Suprapubic skin (tissue), 4 donors: ENCODE results near the gene SYT1. TPM values are rescaled to one million over a fixed set of nuclear protein-coding genes. Genes with fewer than 3 reads are reported as not detected.

Experiments
- DNase-seq, 2 donors: peaks; one replicate each; pipeline ENCODE4 v3.0.0-alpha.2; 2019; ENCODE audit warnings: low spot score in 2 of 2
- H3K27ac ChIP-seq: fragments of 200-600 bp; sonication (generic); one replicate; pipeline ENCODE4 v1.5.1; 2019
- H3K27me3 ChIP-seq: fragments of 200-600 bp; sonication (generic); one replicate; pipeline ENCODE4 v1.5.1; 2019
- H3K36me3 ChIP-seq: fragments of 200-600 bp; sonication (generic); one replicate; pipeline ENCODE4 v1.5.1; 2019
- H3K4me1 ChIP-seq: fragments of 200-600 bp; sonication (generic); one replicate; pipeline ENCODE4 v1.5.1; 2019
- H3K4me3 ChIP-seq: fragments of 200-600 bp; sonication (generic); one replicate; pipeline ENCODE4 v1.5.1; 2019; ENCODE audit warnings: mild to moderate bottlenecking
- H3K9me3 ChIP-seq: fragments of 200-600 bp; sonication (generic); one replicate; pipeline ENCODE4 v1.5.1; 2019
- EP300 ChIP-seq: sonication (generic); formaldehyde crosslinking; IDR thresholded peaks from one replicate; pipeline ENCODE4 v1.6.1; 2017; ENCODE audit warnings: antibody characterized with exemption
- POLR2A ChIP-seq, 2 donors: fragments of 450-650 bp; IDR thresholded peaks; one replicate each; pipeline ENCODE4 v1.6.1; 2017; ENCODE audit warnings: antibody characterized with exemption in 2 of 2, mild to moderate bottlenecking in 2 of 2, moderate library complexity in 2 of 2
- POLR2AphosphoS5 ChIP-seq, 3 donors: sonication (generic); formaldehyde crosslinking; IDR thresholded peaks; one replicate each; pipeline ENCODE4 v1.6.1; 2017; ENCODE audit warnings: antibody characterized with exemption in 3 of 3
- WGBS: methylation state at CpG from one replicate; pipeline ENCODE4 v1.1.5; 2018; 5-methylcytosine and 5-hydroxymethylcytosine counted together
- total RNA-seq, 4 donors: library from RNA; depleted of rRNA; stranded (reverse); fragments of >200 nt; gene quantifications; one replicate each; pipeline ENCODE4 v1.1.0, GENCODE V29; 2016
- TF ChIP-seq, protein P1 (sequence below), 2 donors: fragments of 200-600 bp in 1 of 2; fragments of 450-650 bp in 1 of 2; sonication (generic) in 1 of 2; IDR thresholded peaks; one replicate each; pipeline ENCODE4 v1.5.1; 2016 to 2019; ENCODE audit warnings: antibody characterized with exemption in 2 of 2, mild to moderate bottlenecking in 1 of 2, moderate library complexity in 1 of 2

The SYT1 gene
- total RNA-seq, 4 donors from 2014 or later, result 0.15 to 0.31 TPM; not detected in 2

DNA sequence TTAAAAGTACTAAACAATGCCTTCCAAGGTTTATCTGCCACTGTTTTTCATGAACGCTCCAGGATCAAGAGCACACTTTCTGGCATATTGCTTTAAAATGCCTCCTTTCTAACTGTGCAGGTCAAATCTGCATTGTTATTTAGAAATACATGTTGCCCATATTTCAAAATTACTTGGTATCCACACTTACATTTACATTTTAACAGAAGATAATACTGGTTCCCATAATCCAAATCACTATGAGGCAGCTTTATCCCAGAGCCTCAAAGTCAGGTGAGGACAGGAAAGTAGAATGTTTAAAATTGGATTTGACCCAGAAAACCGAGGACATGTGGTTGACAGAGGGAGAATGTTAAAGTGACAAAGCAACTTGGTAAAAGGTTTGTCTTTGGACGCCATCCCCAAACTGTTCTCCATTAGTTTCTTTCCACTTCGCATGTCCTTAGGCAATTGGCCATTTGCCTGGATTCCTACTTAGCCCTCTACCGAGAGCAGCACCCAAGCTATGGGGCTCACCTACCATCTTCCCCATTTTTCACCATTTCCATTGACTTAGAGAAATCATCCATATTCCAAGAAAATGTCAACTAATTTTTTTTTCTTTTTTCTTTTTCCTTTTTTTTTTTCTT is 473.2 kb downstream of the SYT1 start:
- Histone ChIP-seq H3K27me3 (no peaks in the 10 kb centered on the region), H3K36me3 (no peaks in the 10 kb centered on the region), H3K27ac (no peak overlapping the region), H3K4me3 (no peak overlapping the region), H3K4me1 (no peaks in the 10 kb centered on the region), H3K9me3 (no peaks in the 10 kb centered on the region)
- no peak for DNase-seq
- 43% methylated on average over 5 of the region's 5 CpGs for WGBS
- TF ChIP-seq, protein P1, sequence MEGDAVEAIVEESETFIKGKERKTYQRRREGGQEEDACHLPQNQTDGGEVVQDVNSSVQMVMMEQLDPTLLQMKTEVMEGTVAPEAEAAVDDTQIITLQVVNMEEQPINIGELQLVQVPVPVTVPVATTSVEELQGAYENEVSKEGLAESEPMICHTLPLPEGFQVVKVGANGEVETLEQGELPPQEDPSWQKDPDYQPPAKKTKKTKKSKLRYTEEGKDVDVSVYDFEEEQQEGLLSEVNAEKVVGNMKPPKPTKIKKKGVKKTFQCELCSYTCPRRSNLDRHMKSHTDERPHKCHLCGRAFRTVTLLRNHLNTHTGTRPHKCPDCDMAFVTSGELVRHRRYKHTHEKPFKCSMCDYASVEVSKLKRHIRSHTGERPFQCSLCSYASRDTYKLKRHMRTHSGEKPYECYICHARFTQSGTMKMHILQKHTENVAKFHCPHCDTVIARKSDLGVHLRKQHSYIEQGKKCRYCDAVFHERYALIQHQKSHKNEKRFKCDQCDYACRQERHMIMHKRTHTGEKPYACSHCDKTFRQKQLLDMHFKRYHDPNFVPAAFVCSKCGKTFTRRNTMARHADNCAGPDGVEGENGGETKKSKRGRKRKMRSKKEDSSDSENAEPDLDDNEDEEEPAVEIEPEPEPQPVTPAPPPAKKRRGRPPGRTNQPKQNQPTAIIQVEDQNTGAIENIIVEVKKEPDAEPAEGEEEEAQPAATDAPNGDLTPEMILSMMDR (IDR thresholded peaks at IDR 0.05), result no peak

DNA sequence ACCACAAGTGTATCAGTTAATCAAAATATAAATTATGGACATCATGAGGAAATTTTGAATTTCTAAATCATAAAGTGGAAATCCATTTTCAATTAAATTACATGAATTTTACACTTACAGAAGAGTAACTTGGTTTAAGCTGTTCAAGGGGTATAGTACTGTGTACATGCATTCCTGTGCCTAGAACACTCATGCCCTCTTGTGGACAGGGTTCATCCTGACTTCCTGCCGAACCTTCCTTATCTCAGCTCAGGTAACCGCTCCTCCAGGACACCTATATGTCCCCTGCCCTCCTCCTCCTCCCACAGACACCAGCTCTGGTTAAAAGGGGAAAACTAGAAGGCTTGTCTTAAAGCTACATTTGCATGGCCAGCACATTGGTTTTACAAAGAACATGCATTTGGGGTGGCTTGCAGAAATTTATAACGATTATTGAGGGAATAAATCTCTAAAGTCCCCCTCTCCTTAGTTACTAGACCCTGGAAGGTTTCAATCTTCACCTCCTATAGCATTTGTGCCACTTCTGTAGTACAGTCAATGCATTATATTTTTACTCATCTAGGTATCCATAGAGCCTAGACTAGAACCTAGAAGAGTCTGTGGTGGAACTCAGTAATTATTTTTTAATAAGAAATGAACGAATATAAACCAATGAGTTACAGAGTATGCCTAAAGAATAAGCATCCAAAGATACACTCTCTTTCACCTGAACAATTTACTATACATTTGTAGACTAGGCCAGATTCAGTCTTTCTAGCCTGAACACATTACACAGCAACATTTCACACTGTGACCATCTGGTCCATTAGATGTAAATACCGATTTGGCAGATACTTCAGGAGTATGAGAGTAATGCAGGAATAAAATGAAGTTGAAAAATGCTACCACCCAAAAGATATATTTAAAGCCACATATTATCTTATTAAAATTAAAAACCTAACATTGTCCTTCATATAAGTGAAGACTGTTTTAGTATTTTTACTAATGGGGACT is 480.6 kb downstream of the SYT1 start:
- TF ChIP-seq EP300 (no peak), POLR2AphosphoS5 (IDR thresholded peaks at IDR 0.05) (no peak), POLR2A (IDR thresholded peaks at IDR 0.05) (no peak)
- TF ChIP-seq, protein P1 (IDR thresholded peaks at IDR 0.05), result no peak
- WGBS, result 56% methylated on average over 5 of the region's 5 CpGs
- Histone ChIP-seq H3K4me3 (no peak overlapping the region), H3K9me3 (no peaks in the 10 kb centered on the region), H3K4me1 (no peaks in the 10 kb centered on the region), H3K36me3 (no peaks in the 10 kb centered on the region), H3K27ac (no peak overlapping the region), H3K27me3 (no peaks in the 10 kb centered on the region)
- DNase-seq, result no peak

DNA sequence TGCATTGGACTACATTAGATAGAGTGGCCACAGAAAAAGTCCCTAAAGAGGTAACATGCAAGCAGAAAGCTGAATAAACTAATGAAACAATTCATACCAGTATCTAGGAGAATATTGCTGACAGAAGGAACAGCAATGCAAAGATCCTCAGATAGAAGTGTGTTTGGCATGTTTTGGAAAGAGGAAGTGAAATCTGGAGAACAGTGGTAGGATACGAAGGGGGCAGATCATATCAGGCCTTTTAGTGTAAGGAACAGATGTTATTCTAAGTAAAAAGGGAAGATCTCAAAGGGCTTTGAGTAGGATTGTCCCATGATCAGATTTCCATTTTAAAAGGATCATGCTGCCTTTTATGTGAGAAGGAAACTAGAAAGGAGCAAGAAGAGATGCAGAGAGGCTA is 483.3 kb downstream of the SYT1 start:
- Histone ChIP-seq H3K27me3 (no peaks in the 10 kb centered on the region), H3K36me3 (no peaks in the 10 kb centered on the region), H3K9me3 (no peaks in the 10 kb centered on the region), H3K27ac (no peak overlapping the region), H3K4me1 (no peaks in the 10 kb centered on the region), H3K4me3 (no peak overlapping the region)
- 21% methylated on average over 1 of the region's 1 CpG for WGBS
- DNase-seq, result no peak
- TF ChIP-seq POLR2A (IDR thresholded peaks at IDR 0.05), result no peak
- TF ChIP-seq, protein P1 (IDR thresholded peaks at IDR 0.05), result no peak
- no peak for TF ChIP-seq EP300

DNA sequence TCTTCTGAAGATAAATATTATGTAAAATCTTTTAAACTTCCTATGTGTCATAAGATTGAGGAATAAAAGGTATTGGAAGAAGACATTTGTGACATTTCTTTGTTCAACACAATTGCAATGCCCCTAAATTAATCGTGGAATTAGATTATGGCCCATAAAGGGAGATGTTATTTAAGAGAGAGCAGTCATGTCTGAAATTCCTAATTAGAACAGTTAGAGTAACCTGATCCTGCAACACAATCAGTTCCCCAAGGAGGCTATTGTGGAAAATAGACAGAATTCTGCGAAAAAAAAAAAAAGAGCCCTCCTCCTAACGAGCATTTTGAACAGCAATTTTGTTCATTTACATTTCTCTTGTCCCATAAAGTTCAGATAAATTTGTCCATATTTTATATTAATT is 486.7 kb downstream of the SYT1 start:
- TF ChIP-seq, protein P1 (IDR thresholded peaks at IDR 0.05), result no peak
- TF ChIP-seq EP300, result no peak
- TF ChIP-seq POLR2AphosphoS5 (IDR thresholded peaks at IDR 0.05), result no peak
- no peak for TF ChIP-seq POLR2A (IDR thresholded peaks at IDR 0.05)
- WGBS, result 80% methylated on average over 3 of the region's 3 CpGs
- H3K27ac ChIP-seq, result no peak overlapping the region
- DNase-seq, result no peak
- no peaks in the 10 kb centered on the region for H3K9me3 ChIP-seq
- no peaks in the 10 kb centered on the region for H3K27me3 ChIP-seq
- H3K36me3 ChIP-seq, result no peaks in the 10 kb centered on the region
- no peak overlapping the region for H3K4me3 ChIP-seq
- H3K4me1 ChIP-seq, result no peaks in the 10 kb centered on the region

DNA sequence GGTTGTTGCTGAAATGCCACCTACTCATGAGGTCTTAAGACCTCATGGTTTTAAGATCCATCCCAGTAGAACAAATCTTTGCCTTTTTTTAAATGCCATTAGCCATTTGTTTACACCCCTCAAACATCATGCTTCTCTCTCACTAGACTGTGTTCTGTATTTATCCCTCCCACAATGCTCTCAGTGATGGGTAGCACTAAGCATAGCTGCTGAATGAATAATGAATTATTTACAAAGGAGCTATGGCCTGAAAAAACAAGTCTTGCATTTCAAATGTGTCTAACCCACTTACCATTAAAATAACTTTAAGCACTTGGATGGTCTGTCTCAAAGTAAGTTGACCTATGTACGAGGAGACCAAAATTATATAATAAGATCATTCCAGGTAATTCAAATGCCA is 491.6 kb downstream of the SYT1 start:
- no peak overlapping the region for H3K27ac ChIP-seq

More for the DNA sequence above, 491.6 kb downstream of the SYT1 start:
- Histone ChIP-seq H3K4me3 (no peak overlapping the region), H3K4me1 (no peaks in the 10 kb centered on the region), H3K36me3 (no peaks in the 10 kb centered on the region), H3K27me3 (no peaks in the 10 kb centered on the region), H3K9me3 (no peaks in the 10 kb centered on the region)
- TF ChIP-seq POLR2A (IDR thresholded peaks at IDR 0.05) (no peak), POLR2AphosphoS5 (IDR thresholded peaks at IDR 0.05) (no peak), EP300 (no peak)
- DNase-seq, result no peak
- WGBS, result 89% methylated on average over 1 of the region's 1 CpG
